Forelimb muscle (tissue), 1 donor: ENCODE measurements around the gene FBXO10. TPM values are rescaled to one million over a fixed set of nuclear protein-coding genes. Genes with fewer than 3 reads are reported as not detected.
"Not testable (repeated sequence)": the region's sequence is repeated elsewhere in the genome, so short reads cannot be mapped to it uniquely, and the experiment has no call there.

ENCODE experiments used
- DNase-seq: peaks from one replicate; pipeline ENCODE4 v3.0.0-alpha.2; 2013; ENCODE audit warnings: low read depth
- polyA plus RNA-seq: library from polyadenylated mRNA; unstranded; fragments of 120-200 nt; gene quantifications from one replicate; pipeline ENCODE4 v1.2.1, GENCODE V29; 2013; ENCODE audit not compliant: insufficient read length

Gene FBXO10
- polyA plus RNA-seq, 1 donor, result 39.4 TPM

DNA sequence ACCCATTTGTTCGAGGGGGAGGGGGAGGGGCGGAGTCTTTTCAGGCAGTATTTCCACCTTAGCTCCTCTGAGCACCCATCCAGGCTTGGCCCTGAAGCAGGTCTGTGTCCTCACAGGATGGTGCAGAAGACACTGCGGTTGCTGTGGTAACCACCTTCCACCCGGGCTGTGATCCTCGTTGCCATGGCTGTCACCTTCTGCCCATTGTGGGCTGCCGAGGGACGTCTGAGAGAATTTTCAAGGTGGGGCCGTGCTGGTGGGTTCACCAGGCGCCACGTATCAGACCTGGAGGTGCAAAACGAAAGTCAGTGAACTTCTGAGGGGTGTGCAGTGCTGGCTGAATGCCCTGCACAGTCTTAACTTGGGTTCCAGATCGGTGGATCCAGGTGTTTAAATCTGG is 63.7 kb downstream of the FBXO10 start:
- no peak for DNase-seq

- no peak for DNase-seq
Measured at GRCh38 chr9:37511016-37512010, 64.9 kb downstream of the FBXO10 start.

DNA sequence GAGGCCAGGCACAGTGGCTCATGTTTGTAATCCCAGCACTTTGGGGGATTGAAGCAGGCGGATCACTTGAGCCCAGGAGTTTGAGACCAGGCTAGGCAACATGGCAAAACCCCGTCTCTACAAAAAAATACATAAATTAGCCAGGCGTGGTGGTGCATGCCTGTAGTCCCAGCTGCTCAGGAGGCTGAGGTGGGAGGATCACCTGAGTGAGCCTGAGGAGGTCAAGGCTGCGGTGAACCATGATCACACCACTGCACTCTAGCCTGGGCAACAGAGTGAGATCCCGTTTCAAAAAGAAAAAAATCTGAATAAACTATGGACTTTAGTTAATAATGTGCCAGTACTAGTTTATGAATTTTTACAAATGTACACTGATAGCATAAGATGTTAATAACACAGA is 66.1 kb downstream of the FBXO10 start:
- not testable (repeated sequence) for DNase-seq

DNA sequence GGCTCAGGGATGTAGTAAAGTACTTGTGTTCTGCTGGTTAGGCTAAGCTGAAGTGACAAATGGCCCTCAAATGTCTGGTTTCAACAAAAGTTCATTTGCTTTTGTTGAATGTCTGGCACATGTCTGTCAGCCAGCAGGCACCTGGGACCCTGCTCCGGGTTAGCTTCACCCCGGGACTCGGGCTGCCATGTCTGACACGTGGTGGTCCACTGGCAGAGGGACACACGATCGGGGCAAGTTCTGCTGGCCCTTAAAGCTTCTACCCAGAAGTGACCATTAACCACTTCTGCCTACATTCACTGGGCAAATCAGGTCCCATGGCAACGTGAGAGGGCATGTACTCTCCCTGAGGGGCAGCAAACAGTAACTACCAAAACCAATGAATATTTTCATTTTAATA is 66.6 kb downstream of the FBXO10 start:
- no peak for DNase-seq

DNA sequence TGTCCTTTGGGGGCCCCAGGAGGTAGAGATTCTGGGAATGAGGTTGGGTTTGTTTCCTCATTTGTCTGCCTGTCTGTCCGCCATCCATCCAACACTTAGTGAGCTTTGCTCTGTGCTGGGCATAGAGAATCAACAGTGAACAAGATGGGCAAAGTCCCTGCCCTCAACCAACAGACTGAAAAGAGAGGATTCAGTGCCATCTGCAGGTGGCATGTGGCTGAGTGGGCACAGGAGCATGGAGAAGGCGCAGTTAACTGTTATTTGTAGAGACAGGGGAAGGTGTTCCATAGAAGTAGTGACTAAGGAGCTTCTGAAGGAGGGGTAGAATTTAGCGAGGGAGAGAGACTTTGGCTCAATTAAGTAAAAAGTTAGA is 67.4 kb downstream of the FBXO10 start:
- DNase-seq, result no peak

GRCh38 chr9:37508135-37508833 is 67.9 kb downstream of the FBXO10 start:
- no peak for DNase-seq

DNA sequence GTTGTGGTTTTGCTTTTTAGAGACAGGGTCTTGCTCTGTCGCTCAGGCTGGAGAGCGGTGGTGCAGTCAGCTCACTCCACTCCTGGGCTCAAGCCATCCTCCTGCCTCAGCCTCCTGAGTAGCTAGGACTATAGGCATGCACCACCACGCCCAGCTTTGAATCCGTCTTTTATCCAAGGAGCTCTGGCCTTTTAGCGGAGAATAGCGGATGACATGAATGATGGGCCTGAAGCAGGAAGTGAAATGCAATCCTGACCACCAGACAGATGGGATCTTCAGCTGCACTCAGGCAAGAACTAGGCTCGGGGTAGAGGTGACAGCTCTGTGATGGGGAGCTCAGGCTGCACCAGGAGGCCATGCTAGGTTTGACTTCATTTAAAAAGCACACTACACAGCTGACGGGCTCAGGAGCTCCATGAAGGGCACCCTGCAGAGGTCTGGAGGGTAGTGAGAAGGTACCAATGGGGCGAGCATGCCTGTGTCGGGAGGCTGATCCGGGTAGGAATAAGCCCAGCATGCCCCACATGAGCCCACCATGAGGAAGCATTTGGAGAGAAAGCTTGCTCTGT is 68.5 kb downstream of the FBXO10 start:
- DNase-seq, result no peak

- no peak for DNase-seq
Measured at GRCh38 chr9:37504605-37505004, 71.6 kb downstream of the FBXO10 start.

DNA sequence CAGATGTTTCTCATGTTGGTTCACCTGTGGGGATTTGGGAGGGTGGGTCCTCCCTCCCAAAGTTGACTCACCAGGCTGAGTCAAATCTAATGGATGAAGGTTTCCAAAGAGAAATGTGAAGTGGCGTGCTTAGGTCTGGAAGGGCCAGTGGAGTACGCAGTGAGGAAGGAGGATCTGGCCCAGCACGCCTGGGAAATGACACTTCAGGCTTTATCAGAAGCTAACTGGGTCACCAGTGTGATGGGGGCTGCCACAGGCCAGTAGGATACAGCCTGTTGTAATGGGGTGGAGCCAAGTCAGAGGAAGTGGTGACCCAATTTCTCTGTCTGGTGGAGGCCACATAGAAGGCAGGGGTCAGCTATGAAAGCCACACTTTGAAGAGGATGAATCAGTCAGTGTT is 72.4 kb downstream of the FBXO10 start:
- no peak for DNase-seq

- DNase-seq, result no peak
Measured at GRCh38 chr9:37501957-37502596, 74.1 kb downstream of the FBXO10 start.

GRCh38 chr9:37499297-37499696 is 76.9 kb downstream of the FBXO10 start:
- DNase-seq, result no peak

- DNase-seq, result no peak
Measured at GRCh38 chr9:37498457-37498856, 77.7 kb downstream of the FBXO10 start.

DNA sequence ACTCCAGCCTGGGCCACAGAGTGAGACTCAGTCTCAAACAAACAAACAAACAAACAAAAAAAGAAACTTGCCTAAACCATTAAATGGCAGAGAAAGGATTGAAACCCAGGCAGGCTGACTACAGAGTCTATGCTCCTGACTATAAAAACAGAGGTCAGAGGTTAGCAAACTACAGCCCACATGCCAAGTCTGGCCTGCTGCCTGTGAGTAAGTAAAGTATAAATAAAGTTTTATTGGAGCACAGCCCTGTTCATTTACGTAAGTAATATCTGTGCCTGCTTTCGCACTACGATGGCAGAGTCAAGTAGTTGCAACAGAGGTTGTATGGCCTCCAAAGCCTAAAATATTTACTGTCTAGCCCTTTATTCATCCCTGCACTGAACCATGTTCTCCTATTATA is 78.9 kb downstream of the FBXO10 start:
- DNase-seq, result no peak

DNA sequence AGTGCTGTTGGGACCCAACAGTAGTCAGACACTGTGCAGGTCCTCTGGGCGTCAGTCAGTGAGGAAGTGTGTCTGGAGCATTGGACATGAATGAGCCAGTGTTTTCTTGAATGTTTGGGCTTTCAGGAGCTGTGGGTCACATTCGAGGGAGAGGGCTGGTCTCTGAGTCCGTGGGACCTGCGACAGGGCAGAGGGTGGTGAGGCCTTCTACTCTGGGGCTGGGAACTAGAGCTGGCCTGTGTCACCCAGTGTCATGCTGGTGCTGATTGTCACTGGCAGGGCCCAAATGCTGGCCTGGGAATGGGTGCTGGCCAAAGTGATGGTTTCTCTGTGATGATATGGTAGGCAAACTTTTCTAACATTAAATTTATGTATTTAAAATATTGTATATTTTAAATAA is 80.2 kb downstream of the FBXO10 start:
- no peak for DNase-seq

DNA sequence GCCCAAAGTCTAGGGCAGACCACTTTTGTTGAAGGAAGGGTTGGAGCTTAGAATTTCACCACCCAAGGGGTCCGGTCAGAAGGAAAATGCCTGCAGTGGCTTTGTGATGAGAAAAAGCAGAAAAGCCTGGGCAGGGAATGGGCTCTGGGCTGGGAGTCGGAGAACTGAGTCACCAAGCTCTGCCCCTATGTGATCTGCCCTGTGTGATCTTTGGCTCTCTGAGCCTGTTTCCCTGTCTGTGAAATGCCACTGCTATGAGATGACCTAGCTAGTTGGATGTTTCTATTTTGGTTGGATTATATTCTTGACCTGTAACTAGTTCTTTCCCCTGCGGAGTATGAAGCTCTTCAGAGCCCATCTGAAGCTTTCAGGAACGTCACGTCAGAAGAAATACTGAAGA is 80.6 kb downstream of the FBXO10 start:
- no peak for DNase-seq

- DNase-seq, result no peak
Measured at GRCh38 chr9:37491939-37492338, 84.2 kb downstream of the FBXO10 start.

- DNase-seq, result no peak
Measured at GRCh38 chr9:37486616-37487548, 89.3 kb downstream of the FBXO10 start.

DNA sequence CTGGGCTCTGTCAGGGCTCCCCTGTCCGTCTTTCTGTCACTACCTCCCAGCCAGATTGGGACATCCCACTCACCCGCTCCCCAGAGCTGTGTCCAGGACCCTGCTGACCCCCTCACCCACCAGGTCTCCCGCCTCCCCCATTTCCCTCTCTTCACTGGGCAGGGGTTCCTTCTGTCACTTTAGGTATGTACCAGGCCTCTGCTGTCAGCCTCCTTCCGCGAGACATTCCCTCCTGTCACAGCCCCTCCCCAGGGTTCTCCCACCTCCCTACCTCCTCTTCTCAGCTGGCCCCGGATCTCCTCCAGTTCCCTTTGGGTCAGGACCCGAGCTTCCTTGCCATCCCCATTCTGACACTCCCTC is 89.9 kb downstream of the FBXO10 start:
- DNase-seq, result no peak

GRCh38 chr9:37485389-37486255 is 90.6 kb downstream of the FBXO10 start, which contains the start of gene POLR1E:
TSS of gene POLR1E (plus strand) at chr9:37485948. CDS start at chr9:37486048, 100 bp downstream.
- no peak for DNase-seq

DNA sequence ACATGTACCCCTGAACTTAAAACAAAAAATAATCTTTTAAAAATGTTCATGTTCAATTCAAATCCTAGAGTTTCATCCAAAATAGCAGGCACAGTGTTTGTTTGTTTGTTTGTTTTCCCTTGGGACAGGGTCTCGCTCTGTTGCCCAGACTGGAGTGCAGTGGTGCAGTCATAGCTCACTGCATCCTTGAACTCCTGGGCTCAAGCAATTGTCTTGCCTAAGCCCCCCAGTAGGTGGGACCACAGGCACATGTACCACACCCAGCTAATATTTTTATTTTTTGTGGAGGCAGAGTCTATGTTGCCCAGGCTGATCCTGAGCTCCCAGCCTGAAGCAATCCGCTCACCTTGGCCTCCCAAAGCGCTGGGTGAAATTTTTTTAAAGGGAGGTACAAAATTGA is 95.4 kb downstream of the FBXO10 start:
- no peak for DNase-seq
